ENCODE measurements around the gene CDHR3. TPM values are rescaled to one million over a fixed set of nuclear protein-coding genes. Genes with fewer than 3 reads are reported as not detected.

CDHR3 gene
- total and polyA plus RNA-seq, 9 of the 15 experiments (the other 6 are each of a cell fraction or from before 2014, with no cell fraction given), result 0.03 to 0.66 (median 0.24) TPM; not detected in 1

- TF ChIP-seq PKNOX1 (IDR thresholded peaks at IDR 0.05), result peak; percentile 87
- TF ChIP-seq NKRF (IDR thresholded peaks at IDR 0.05; ENCODE audit: borderline replicate concordance), result no peak
- TF ChIP-seq ZFX (CRISPR knock-in tag; IDR thresholded peaks at IDR 0.05), result no peak
- no peak for TF ChIP-seq TRIM25 (IDR thresholded peaks at IDR 0.05; ENCODE audit: borderline replicate concordance)
- TF ChIP-seq EWSR1 (IDR thresholded peaks at IDR 0.05; ENCODE audit: borderline replicate concordance, low read depth, partially characterized antibody), result no peak
- TF ChIP-seq ARID4B (CRISPR knock-in tag; IDR thresholded peaks at IDR 0.05), result no peak
- no peak for TF ChIP-seq ZNF609 (CRISPR knock-in tag; IDR thresholded peaks at IDR 0.05; ENCODE audit: borderline replicate concordance)
- no peak for TF ChIP-seq YBX1 (IDR thresholded peaks at IDR 0.05)
- TF ChIP-seq CEBPG (CRISPR knock-in tag; IDR thresholded peaks at IDR 0.05), result no peak
- TF ChIP-seq CEBPG (tag; conservative IDR thresholded peaks at IDR 0.05 in 1 of 2, IDR thresholded peaks at IDR 0.05 in 1 of 2), result no peak
- no peak for TF ChIP-seq TAL1 (IDR thresholded peaks at IDR 0.05)
- TF ChIP-seq GABPB1 (CRISPR knock-in tag; IDR thresholded peaks at IDR 0.05), result no peak
These were observed 112.9 kb downstream of the CDHR3 start (continued) for GRCh38 chr7:106075937-106076336.

Data from K562 (cell line).